HepG2 (cell line): ENCODE data around the gene CACNB4. TPM values are rescaled to one million over a fixed set of nuclear protein-coding genes. Genes with fewer than 3 reads are reported as not detected.

Experiments used
- ATAC-seq: fragments of 200-7000 bp; cut with Tn5 transposase; 3 replicates; pipeline ENCODE4 v1.9.1; 2020; ENCODE audit warnings: mild to moderate bottlenecking, moderate library complexity
- BruUV-seq: library from RNA; stranded (reverse); fragments of 400-500 nt; replicated peaks from 2 replicates; lab custom pipeline; 2021; lab: Mats Ljungman, UMichigan
- CTCF ChIA-PET: fragments of 300-600 bp; formaldehyde crosslinking; extraction: SDS; loops from one replicate; lab custom pipeline; 2021; ENCODE audit warnings: low total read pairs, inconsistent platforms, low intra/inter-chr PET ratio; lab: Yijun Ruan, JAX
- POLR2A ChIA-PET: fragments of 350-600 bp; sonication (Branson Sonifier 250); formaldehyde crosslinking; loops from one replicate; lab custom pipeline; 2020; ENCODE audit warnings: antibody characterized with exemption, inconsistent platforms; lab: Yijun Ruan, JAX
- DNase-seq: peaks from one replicate; pipeline ENCODE4 v3.0.0-alpha.2; 2015; ENCODE audit warnings: low spot score
- FAIRE-seq: peaks from 3 replicates; lab custom pipeline; 2011; peaks lifted over from hg19 to GRCh38; lab: Jason Lieb, UNC
- H2AFZ ChIP-seq: one replicate; pipeline ENCODE4 v1.6.1; 2011; ENCODE audit warnings: low read length, inconsistent platforms
- H3K27ac ChIP-seq: fragments of 300-600 bp; 3 replicates; pipeline ENCODE4 v1.8.0; 2011; ENCODE audit warnings: mixed run types, mild to moderate bottlenecking, mixed read lengths, low read length, inconsistent platforms; ENCODE audit not compliant: insufficient read depth; ENCODE audit errors: extremely low read length
- H3K27me3 ChIP-seq, 2 experiments: fragments of 200-600 bp in 1 of 2; 2 replicates in 1 of 2; 3 replicates in 1 of 2; pipeline versions ENCODE4 v1.6.0 to v1.8.0; 2011; ENCODE audit warnings: low read length in 2 of 2, mild to moderate bottlenecking in 2 of 2, moderate library complexity in 2 of 2, inconsistent platforms in 1 of 2; ENCODE audit not compliant: insufficient read depth in 2 of 2, control insufficient read depth in 1 of 2
- H3K36me3 ChIP-seq, 2 experiments: fragments of 200-600 bp in 1 of 2; replicated peaks in 1 of 2; 2 replicates in 1 of 2; 3 replicates in 1 of 2; pipeline versions ENCODE4 v1.5.1 to v1.8.0; 2011; ENCODE audit warnings: low read length in 2 of 2, inconsistent platforms in 1 of 2; ENCODE audit not compliant: insufficient read depth in 2 of 2, control insufficient read depth in 1 of 2
- H3K4me1 ChIP-seq: 2 replicates; pipeline ENCODE4 v1.5.1; 2012; ENCODE audit warnings: low read length, inconsistent platforms; ENCODE audit not compliant: insufficient read depth
- H3K4me2 ChIP-seq: 2 replicates; pipeline ENCODE4 v1.6.0; 2011; ENCODE audit warnings: low read depth, low read length, inconsistent platforms
- H3K4me3 ChIP-seq, 3 experiments: fragments of 200-600 bp in 1 of 3; sonication (generic), shearing (Covaris generic) in 1 of 3; replicated peaks in 1 of 3; 2 replicates each; pipeline ENCODE4 v1.5.1; 2011 to 2016; ENCODE audit warnings: low read length in 3 of 3, inconsistent platforms in 2 of 3, low read depth in 2 of 3, mild to moderate bottlenecking in 2 of 3, control low read depth in 1 of 3, mixed read lengths in 1 of 3; ENCODE audit not compliant: insufficient read depth in 1 of 3
- H3K79me2 ChIP-seq: one replicate; pipeline ENCODE4 v1.6.1; 2011; ENCODE audit warnings: low read length, inconsistent platforms; ENCODE audit not compliant: insufficient read depth
- H3K9ac ChIP-seq: 2 replicates; pipeline ENCODE4 v1.6.0; 2011; ENCODE audit warnings: mild to moderate bottlenecking, low read depth, low read length, inconsistent platforms; ENCODE audit not compliant: insufficient read depth
- H3K9me3 ChIP-seq: 2 replicates; pipeline ENCODE4 v1.5.1; 2012; ENCODE audit warnings: mild to moderate bottlenecking, low read length
- H4K20me1 ChIP-seq: 2 replicates; pipeline ENCODE4 v1.6.0; 2011; ENCODE audit warnings: inconsistent platforms, mild to moderate bottlenecking, low read length, moderate library complexity; ENCODE audit not compliant: insufficient read depth
- AHDC1 ChIP-seq: sonication (generic); formaldehyde crosslinking; IDR thresholded peaks from 2 replicates; pipeline ENCODE4 v1.5.1; 2020; ENCODE audit warnings: mild to moderate bottlenecking, missing genetic modification reagents, borderline replicate concordance
- ASH2L ChIP-seq: fragments of 300-600, 200-600 bp; sonication (generic); IDR thresholded peaks from 2 replicates; pipeline ENCODE4 v1.7.0; 2017; ENCODE audit warnings: low read depth, mild to moderate bottlenecking, moderate library complexity, mixed read lengths, low read length; ENCODE audit not compliant: insufficient read length
- ZNF350 ChIP-seq: sonication (generic); formaldehyde crosslinking; IDR thresholded peaks from 2 replicates; pipeline ENCODE4 v1.4.0; 2020; ENCODE audit warnings: mild to moderate bottlenecking, low read depth, missing genetic modification reagents, borderline replicate concordance
- ZNF770 ChIP-seq: sonication (generic); formaldehyde crosslinking; IDR thresholded peaks from 2 replicates; pipeline ENCODE4 v1.5.0; 2020; ENCODE audit warnings: mild to moderate bottlenecking, missing genetic modification reagents
- WGBS: methylation state at CpG from one replicate; pipeline ENCODE4 v1.1.6; 2017; ENCODE audit warnings: low lambda C conversion rate; 5-methylcytosine and 5-hydroxymethylcytosine counted together
- in situ Hi-C: cut with HindIII; loops from 2 replicates; pipeline ENCODE4 v1.10.0; 2017; ENCODE audit warnings: low pct_unique_long_range_greater_than_20kb; ENCODE audit not compliant: extremely low pct_ligation_motif_present
- intact Hi-C: fragments of 100-400 bp; cut with micrococcal nuclease; formaldehyde crosslinking; loops from one replicate; pipeline ENCODE4 v1.10.0; 2022; ENCODE audit not compliant: unreplicated experiment
- polyA plus RNA-seq, 8 experiments: library from polyadenylated mRNA; depleted of rRNA in 3 of 8; stranded (reverse) in 7 of 8; unstranded in 1 of 8; fragments of >200 nt; fragmentation: Illumina TruSeq in 4 of 8; extraction: Trizol in 4 of 8; gene quantifications; 2 replicates each; pipeline versions ENCODE4 v1.2.1 to v1.2.3, GENCODE V29; 2011 to 2016; ENCODE audit warnings: low read depth in 4 of 8, missing spikeins in 1 of 8, mixed read lengths in 1 of 8; ENCODE audit not compliant: insufficient read depth in 1 of 8
- total RNA-seq, 5 experiments: library from RNA; depleted of rRNA; stranded (reverse); fragments of >200 nt; fragmentation: Illumina TruSeq; extraction: Trizol; gene quantifications; 2 replicates each; pipeline ENCODE4 v1.2.3, GENCODE V29; 2016; ENCODE audit warnings: low read depth in 1 of 5

The CACNB4 gene
- total and polyA plus RNA-seq, 2 of the 13 experiments (the other 11 are each of a cell fraction or from before 2014, with no cell fraction given): 5.1 to 14.3 TPM

GRCh38 chr2:151977631-151978030 lies 121.2 kb downstream of the CACNB4 start (continued):
- peak; percentile 12; the same call in 1 of the 2 replicates for TF ChIP-seq AHDC1 (CRISPR knock-in tag)

GRCh38 chr2:151976945-151977353 lies 121.9 kb downstream of the CACNB4 start:
- Histone ChIP-seq H3K27me3 (no peaks in the 10 kb centered on the region), H3K27ac (peak overlapping the region; percentile 36), H3K4me2 (0 out of 2 replicates have a peak overlapping the region, but pooled peaks have one; percentile 34), H3K9ac (no peak overlapping the region), H3K79me2 (peaks cover 14% of the 10 kb centered on the region), H3K36me3 (no peaks in the 10 kb centered on the region), H3K4me3 (no peak overlapping the region), H3K9me3 (no peaks in the 10 kb centered on the region), H4K20me1 (no peaks in the 10 kb centered on the region), H3K4me1 (peaks cover 88% of the 10 kb centered on the region), H2AFZ (peak overlapping the region; percentile 46)
- in situ Hi-C loops: no loop called here
- BruUV-seq: no TSS peak
- ATAC-seq (no peak), FAIRE-seq (no peak), DNase-seq (no peak)
- WGBS: 94% methylated on average over 2 of the region's 2 CpGs
- intact Hi-C loops: loop anchor here (2.0 kb wide), 1 partner anchor 18 kb away; no protein-coding TSS in a partner anchor
- POLR2A ChIA-PET: interaction anchor here (1.2 to 1.8 kb wide), 2 partner anchors 19 to 149 kb away, joined by 4 to 6 read pairs; partner anchors contain the start of gene ARL5A
- TF ChIP-seq ZNF350: no peak
- peak; percentile 9 for TF ChIP-seq ASH2L
- TF ChIP-seq ZNF770 (CRISPR knock-in tag): peak; percentile 85
- CTCF ChIA-PET: no interaction called here
